ENCODE measurements around the gene RFFL.
"Not testable (repeated sequence)": the region's sequence is repeated elsewhere in the genome, so short reads cannot be mapped to it uniquely, and the experiment has no call there.

Gene RFFL

GRCh38 chr17:35063514-35064223 is at the start of gene RFFL:
Gene RFFL, minus strand, starts transcription at chr17:35063707. Its CDS starts 37,154 bp downstream, at chr17:35026553.
- peak; percentile 85 to 86 for DNase-seq

- DNase-seq: not testable (repeated sequence)
These were observed 47.3 kb upstream of the RFFL start for GRCh38 chr17:35110791-35111190.

- DNase-seq: no peak
These were observed 41.4 kb upstream of the RFFL start for GRCh38 chr17:35104844-35105450.

GRCh38 chr17:35103271-35103670 is 39.8 kb upstream of the RFFL start:
- DNase-seq: no peak

- DNase-seq: no peak
These were observed 38.2 kb upstream of the RFFL start for GRCh38 chr17:35101725-35102124.

- no peak for DNase-seq
These were observed 37.5 kb upstream of the RFFL start for GRCh38 chr17:35101036-35101435.

- no peak for DNase-seq
These were observed 36.4 kb upstream of the RFFL start for GRCh38 chr17:35099908-35100307.

GRCh38 chr17:35097776-35098175 is 34.3 kb upstream of the RFFL start:
- DNase-seq: no peak

GRCh38 chr17:35095741-35096140 is 32.2 kb upstream of the RFFL start:
- DNase-seq: no peak

- no peak for DNase-seq
These were observed 31.4 kb upstream of the RFFL start for GRCh38 chr17:35094902-35095301.

- not testable (repeated sequence) for DNase-seq
These were observed 27.2 kb upstream of the RFFL start for GRCh38 chr17:35090707-35091106.

GRCh38 chr17:35089586-35090296 is 26.2 kb upstream of the RFFL start:
- peak; percentile 43 to 65 for DNase-seq

GRCh38 chr17:35088881-35089585 is 25.5 kb upstream of the RFFL start:
- peak; percentile 89 for DNase-seq

- DNase-seq: no peak
These were observed 24.9 kb upstream of the RFFL start for GRCh38 chr17:35088356-35088880.

GRCh38 chr17:35087731-35088355 is 24.3 kb upstream of the RFFL start:
- peak; percentile 32 for DNase-seq

- DNase-seq: no peak
These were observed 23.5 kb upstream of the RFFL start for GRCh38 chr17:35086931-35087573.

GRCh38 chr17:35086164-35086563 is 22.7 kb upstream of the RFFL start:
- DNase-seq: no peak

GRCh38 chr17:35084987-35085386 is 21.5 kb upstream of the RFFL start:
- peak in 1 of 2 donors; percentile 18 for DNase-seq

GRCh38 chr17:35083071-35083470 is 19.6 kb upstream of the RFFL start:
- DNase-seq: no peak

GRCh38 chr17:35082073-35082657 is 18.7 kb upstream of the RFFL start:
- peak; percentile 20 to 24 for DNase-seq

GRCh38 chr17:35081638-35082037 is 18.1 kb upstream of the RFFL start:
- DNase-seq: no peak

GRCh38 chr17:35080536-35080935 is 17.0 kb upstream of the RFFL start:
- no peak for DNase-seq

All from activated CD4-positive, alpha-beta T cell treated with anti-CD3 and anti-CD28 coated beads for 4 hours (primary cell).